BLaER1 treated with 17β-estradiol and CSF1 and Interleukin-3, amounts not matched to agents 10 nM and 100 nM (cell line): ENCODE measurements around the gene GP9.
"Not testable (repeated sequence)": the region's sequence is repeated elsewhere in the genome, so short reads cannot be mapped to it uniquely, and the experiment has no call there.

Source experiments
- H3K27ac ChIP-seq, 11 experiments: shearing (Covaris generic); formaldehyde crosslinking; 2 replicates each; pipeline ENCODE4 v1.8.1; 2022
- H3K27me3 ChIP-seq, 11 experiments: shearing (Covaris generic); formaldehyde crosslinking; 2 replicates each; pipeline ENCODE4 v1.8.1; 2022
- H3K36me3 ChIP-seq, 11 experiments: shearing (Covaris generic); formaldehyde crosslinking; 2 replicates each; pipeline ENCODE4 v1.8.1; 2022
- H3K4me1 ChIP-seq, 10 experiments: shearing (Covaris generic); formaldehyde crosslinking; 2 replicates each; pipeline ENCODE4 v1.8.1; 2022
- H3K4me2 ChIP-seq, 11 experiments: shearing (Covaris generic); formaldehyde crosslinking; 2 replicates each; pipeline ENCODE4 v1.8.1; 2022
- H3K4me3 ChIP-seq, 10 experiments: shearing (Covaris generic); formaldehyde crosslinking; 2 replicates each; pipeline ENCODE4 v1.8.1; 2022
- H3K9ac ChIP-seq, 11 experiments: shearing (Covaris generic); formaldehyde crosslinking; 2 replicates each; pipeline ENCODE4 v1.8.1; 2022
- H3K9me3 ChIP-seq, 11 experiments: shearing (Covaris generic); formaldehyde crosslinking; replicated peaks in 1 of 11; 2 replicates each; pipeline ENCODE4 v1.8.1; 2022
- H4K20me1 ChIP-seq, 11 experiments: shearing (Covaris generic); formaldehyde crosslinking; 2 replicates each; pipeline ENCODE4 v1.8.1; 2022
- Cebpa-rat ChIP-seq, 11 experiments: shearing (Covaris generic); IDR thresholded peaks; 2 replicates each; pipeline ENCODE4 v1.8.1; 2022

The GP9 gene

DNA sequence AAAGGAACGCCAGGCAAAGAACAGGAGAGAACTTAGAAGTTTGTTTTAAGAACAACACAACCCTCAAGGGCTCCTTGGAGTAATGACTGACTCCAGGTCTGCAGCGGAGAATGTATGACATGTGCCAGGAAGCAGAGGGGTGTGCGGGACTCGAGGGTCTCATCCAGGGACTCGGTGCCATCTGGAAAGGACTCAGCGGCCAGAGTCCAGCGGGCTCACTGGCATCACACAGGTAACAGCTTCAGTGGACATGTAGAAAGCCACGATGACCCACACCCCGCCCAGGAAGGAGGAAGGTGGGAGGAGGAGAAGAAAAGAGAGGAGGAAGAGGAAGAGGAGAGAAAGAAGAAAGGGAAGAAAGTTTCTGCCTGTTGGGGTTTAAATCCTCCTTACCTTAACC is 21.4 kb downstream of the GP9 start:
- Histone ChIP-seq H3K4me2 (peak overlapping the region in 3 of 11 experiments; percentile 18 to 50 (median 21); a peak in 5 of 22 replicates), H4K20me1 (peaks cover 0 to 1% (median 0%) of the 10 kb centered on the region in 11 experiments; a peak in 1 of 22 replicates), H3K9me3 (no peaks in the 10 kb centered on the region), H3K9ac (no peak overlapping the region), H3K4me1 (peaks cover 0 to 18% (median 8%) of the 10 kb centered on the region in 10 experiments; a peak in 13 of 20 replicates), H3K4me3 (no peak overlapping the region), H3K36me3 (peaks cover 0 to 8% (median 0%) of the 10 kb centered on the region in 11 experiments; a peak in 5 of 22 replicates), H3K27me3 (no peaks in the 10 kb centered on the region), H3K27ac (no peak overlapping the region)
- no peak for TF ChIP-seq Cebpa-rat (IDR thresholded peaks at IDR 0.05)

DNA sequence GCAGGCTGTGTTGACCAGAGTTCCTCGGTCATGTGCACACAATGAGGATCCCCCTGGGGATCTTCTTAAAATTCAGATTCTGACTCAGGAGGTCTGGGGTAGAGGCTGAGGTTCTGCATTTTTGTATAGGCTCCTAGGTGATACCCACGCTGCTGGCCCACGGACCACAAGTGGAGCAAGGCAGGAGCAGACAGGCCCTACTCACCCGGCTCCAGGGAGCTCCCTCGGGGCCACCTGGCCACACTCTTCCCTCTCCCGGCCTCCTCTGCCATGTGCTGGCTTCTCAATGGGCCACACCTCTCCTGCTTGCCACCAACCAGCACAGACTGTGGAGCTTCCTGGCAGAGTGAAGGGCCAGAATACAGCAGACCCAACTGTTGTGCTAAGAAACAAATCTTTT is 23.9 kb downstream of the GP9 start:
- H3K27me3 ChIP-seq: no peaks in the 10 kb centered on the region
- H3K27ac ChIP-seq: no peak overlapping the region
- no peak overlapping the region for H3K4me3 ChIP-seq
- H3K36me3 ChIP-seq: peaks cover 0 to 8% (median 0%) of the 10 kb centered on the region in 11 experiments; a peak in 6 of 22 replicates
- H3K4me2 ChIP-seq: no peak overlapping the region
- no peak overlapping the region for H3K9ac ChIP-seq
- peaks cover 0 to 5% (median 0%) of the 10 kb centered on the region in 11 experiments; a peak in 1 of 22 replicates for H4K20me1 ChIP-seq
- H3K9me3 ChIP-seq: no peaks in the 10 kb centered on the region
- no peak for TF ChIP-seq Cebpa-rat (IDR thresholded peaks at IDR 0.05)
- peaks cover 0 to 22% (median 8%) of the 10 kb centered on the region in 10 experiments; a peak in 15 of 20 replicates for H3K4me1 ChIP-seq

DNA sequence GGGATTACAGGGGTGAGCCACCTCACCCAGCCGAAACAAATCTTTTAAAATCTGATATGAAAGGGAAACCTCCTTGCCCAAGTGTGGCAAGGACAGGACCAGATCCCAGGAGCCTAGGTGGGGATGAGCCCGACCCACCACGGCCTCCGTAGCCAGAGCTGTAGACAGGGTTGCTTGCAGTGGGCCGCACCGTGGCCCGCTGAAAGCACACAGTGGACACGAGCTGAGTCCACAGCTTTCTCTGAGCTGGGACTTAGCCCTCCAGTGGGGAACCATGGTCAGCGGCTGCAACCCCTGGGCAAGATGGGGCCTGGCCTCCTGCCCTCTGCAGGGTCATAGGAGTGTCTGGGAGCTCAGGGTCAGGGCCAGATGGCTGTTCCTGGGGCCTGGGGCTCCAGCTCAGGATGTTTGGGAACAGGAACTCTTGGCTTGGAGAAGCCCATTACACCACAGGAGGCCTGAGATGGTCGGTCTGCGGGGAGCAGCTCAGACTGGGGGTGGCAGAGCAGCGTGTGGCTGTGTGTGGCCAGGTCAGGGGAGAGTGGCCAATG is 24.7 kb downstream of the GP9 start:
- Histone ChIP-seq H4K20me1 (peaks cover 0 to 5% (median 0%) of the 10 kb centered on the region in 11 experiments; a peak in 1 of 22 replicates), H3K4me3 (no peak overlapping the region), H3K27ac (no peak overlapping the region), H3K27me3 (no peaks in the 10 kb centered on the region), H3K4me2 (no peak overlapping the region), H3K4me1 (peaks cover 0 to 22% (median 8%) of the 10 kb centered on the region in 10 experiments; a peak in 15 of 20 replicates), H3K9me3 (no peaks in the 10 kb centered on the region), H3K9ac (no peak overlapping the region), H3K36me3 (peaks cover 0 to 8% (median 0%) of the 10 kb centered on the region in 11 experiments; a peak in 6 of 22 replicates)
- no peak for TF ChIP-seq Cebpa-rat (IDR thresholded peaks at IDR 0.05)

DNA sequence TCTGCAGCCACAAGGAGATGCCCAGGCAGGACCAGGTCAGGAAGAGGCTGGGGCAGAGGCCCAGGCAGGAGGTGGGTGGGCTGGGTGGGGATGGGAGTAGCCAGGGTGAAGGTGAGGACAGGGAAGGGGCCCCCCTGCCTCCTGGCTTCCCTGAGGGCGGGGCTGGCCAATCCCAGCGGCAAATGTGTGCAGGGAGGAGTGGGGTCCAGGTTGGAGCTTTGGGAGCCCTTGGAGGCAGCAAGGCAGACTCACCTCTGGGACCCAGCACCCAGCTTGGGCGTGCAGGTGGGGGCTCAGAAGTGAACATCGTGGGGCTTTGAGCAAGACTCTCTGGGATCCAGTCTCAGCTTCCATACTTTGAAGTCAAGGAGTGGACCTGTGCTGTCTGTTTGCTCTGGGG is 25.2 kb downstream of the GP9 start:
- H3K36me3 ChIP-seq: peaks cover 0 to 8% (median 0%) of the 10 kb centered on the region in 11 experiments; a peak in 6 of 22 replicates
- H4K20me1 ChIP-seq: peaks cover 0 to 5% (median 0%) of the 10 kb centered on the region in 11 experiments; a peak in 1 of 22 replicates
- no peak overlapping the region for H3K27ac ChIP-seq
- no peak overlapping the region for H3K4me3 ChIP-seq
- no peak for TF ChIP-seq Cebpa-rat (IDR thresholded peaks at IDR 0.05)
- H3K9me3 ChIP-seq: no peaks in the 10 kb centered on the region
- H3K9ac ChIP-seq: no peak overlapping the region
- H3K4me1 ChIP-seq: peaks cover 0 to 22% (median 8%) of the 10 kb centered on the region in 10 experiments; a peak in 16 of 20 replicates
- no peak overlapping the region for H3K4me2 ChIP-seq
- no peaks in the 10 kb centered on the region for H3K27me3 ChIP-seq

DNA sequence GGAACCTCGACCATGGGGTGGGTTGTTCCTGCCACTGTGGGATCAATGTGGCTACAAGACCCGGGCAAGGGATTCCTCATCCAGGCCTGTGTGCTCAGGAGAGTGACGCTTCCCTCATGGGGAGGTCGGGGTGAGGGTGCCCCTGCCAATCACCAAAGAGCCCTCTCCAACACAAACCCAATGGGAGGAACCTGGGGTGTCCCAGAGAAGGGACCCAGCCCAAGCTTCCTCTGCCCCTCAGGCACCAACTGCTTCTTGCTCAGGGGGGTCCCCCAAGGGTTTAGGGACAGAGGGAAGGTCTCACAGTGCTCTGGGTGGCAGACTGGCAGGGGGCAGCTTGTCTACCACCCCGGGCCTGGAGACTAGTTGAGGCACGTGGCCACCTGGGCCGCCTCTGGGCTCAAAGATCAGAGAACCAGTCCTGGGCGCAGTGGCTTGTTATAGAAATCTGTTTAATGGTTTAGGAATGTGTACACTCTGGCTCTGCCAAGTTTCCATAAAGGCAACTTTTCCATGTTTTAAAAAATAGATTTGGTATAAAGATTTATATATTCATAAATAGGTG is 26.6 kb downstream of the GP9 start:
- peaks cover 11 to 20% (median 12%) of the 10 kb centered on the region in 11 experiments; a peak in 21 of 22 replicates for H3K36me3 ChIP-seq
- H3K4me1 ChIP-seq: peaks cover 1 to 28% (median 12%) of the 10 kb centered on the region in 10 experiments; a peak in 18 of 20 replicates
- H3K9me3 ChIP-seq: no peaks in the 10 kb centered on the region
- TF ChIP-seq Cebpa-rat (IDR thresholded peaks at IDR 0.05): no peak
- peaks cover 0 to 13% (median 8%) of the 10 kb centered on the region in 11 experiments; a peak in 15 of 22 replicates for H4K20me1 ChIP-seq
- peak overlapping the region in 3 of 11 experiments; percentile 35 to 38 (median 38); a peak in 3 of 22 replicates for H3K27ac ChIP-seq
- 0 out of 22 replicates have a peak overlapping the region, but pooled peaks of 2 of the 11 experiments have one; percentile 9 to 22 for H3K9ac ChIP-seq
- no peak overlapping the region for H3K4me3 ChIP-seq
- no peak overlapping the region for H3K4me2 ChIP-seq
- H3K27me3 ChIP-seq: no peaks in the 10 kb centered on the region

DNA sequence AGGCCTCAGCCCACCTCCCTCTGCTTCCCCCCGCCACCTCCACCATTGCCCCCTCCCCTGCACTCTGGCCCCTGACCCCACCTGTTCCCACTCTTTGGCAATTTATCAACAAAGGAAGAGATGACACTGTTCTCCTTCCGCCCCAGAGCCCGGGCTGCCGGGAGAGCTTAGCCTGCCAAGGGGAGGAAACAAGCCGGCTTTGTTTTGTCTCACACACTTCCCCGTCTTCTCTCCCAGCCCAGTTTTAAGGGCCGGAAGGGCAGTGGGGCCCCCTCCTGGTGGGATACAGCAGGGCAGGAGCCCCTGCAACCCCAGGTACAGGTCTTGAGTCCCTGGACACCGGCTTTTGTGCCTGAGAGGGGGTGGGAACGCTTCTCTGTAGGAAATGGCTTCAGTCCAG is 27.3 kb downstream of the GP9 start:
- H3K4me1 ChIP-seq: peaks cover 0 to 26% (median 11%) of the 10 kb centered on the region in 10 experiments; a peak in 15 of 20 replicates
- not testable (repeated sequence) for H3K4me3 ChIP-seq, H3K9ac ChIP-seq

DNA sequence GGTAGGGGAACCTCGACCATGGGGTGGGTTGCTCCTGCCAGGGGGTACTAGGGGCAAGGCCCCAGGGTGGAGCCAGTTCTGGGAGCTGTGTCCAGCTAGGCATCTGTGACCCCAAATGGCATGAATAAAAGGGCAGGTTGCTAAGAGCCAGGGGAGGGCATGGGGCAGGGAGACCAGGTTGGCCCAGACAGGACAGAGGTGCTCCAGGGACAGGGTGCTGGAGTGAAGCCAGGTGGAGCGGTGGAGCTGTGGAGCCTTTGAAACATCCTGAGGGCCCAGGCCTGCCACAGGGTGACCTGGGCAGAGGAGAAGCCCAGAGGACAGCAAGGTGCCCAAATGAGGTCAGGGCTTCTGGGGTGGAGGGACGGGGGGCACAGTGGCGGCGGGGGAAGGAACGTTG is 27.7 kb downstream of the GP9 start:
- H4K20me1 ChIP-seq: peaks cover 0 to 21% (median 13%) of the 10 kb centered on the region in 11 experiments; a peak in 15 of 22 replicates
- H3K4me1 ChIP-seq: peaks cover 0 to 26% (median 11%) of the 10 kb centered on the region in 10 experiments; a peak in 15 of 20 replicates
- H3K4me2 ChIP-seq, H3K27ac ChIP-seq, H3K9ac ChIP-seq, H3K4me3 ChIP-seq, H3K27me3 ChIP-seq, H3K9me3 ChIP-seq: not testable (repeated sequence)
- H3K36me3 ChIP-seq: peaks cover 20 to 31% (median 23%) of the 10 kb centered on the region in 11 experiments

More for the DNA sequence above, 27.3 kb downstream of the GP9 start:
- Histone ChIP-seq H4K20me1 (peaks cover 0 to 19% (median 9%) of the 10 kb centered on the region in 11 experiments; a peak in 15 of 22 replicates), H3K36me3 (peaks cover 16 to 27% (median 19%) of the 10 kb centered on the region in 11 experiments)
- not testable (repeated sequence) for H3K27ac ChIP-seq, H3K27me3 ChIP-seq, H3K9me3 ChIP-seq, H3K4me2 ChIP-seq

DNA sequence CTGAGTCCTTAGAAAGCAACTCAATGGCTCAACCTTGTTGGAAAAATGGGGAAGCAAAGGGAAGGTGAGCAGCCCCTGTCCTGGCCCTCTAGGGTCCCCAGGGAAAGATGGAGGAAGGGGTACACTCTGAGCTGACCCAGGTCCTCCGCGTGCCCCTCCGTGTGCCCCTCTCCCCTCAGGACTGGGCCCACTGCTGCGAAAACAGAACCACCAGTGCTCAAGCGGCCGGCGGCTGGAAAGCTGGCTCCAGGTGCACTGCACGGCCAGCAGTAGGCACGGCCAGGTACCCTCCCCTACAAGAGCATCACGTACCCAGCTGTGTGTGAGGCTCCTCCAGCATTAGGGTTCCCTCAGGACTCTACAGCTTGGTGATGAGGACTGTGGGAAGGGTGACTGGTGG is 34.7 kb downstream of the GP9 start:
- Histone ChIP-seq H3K27ac (no peak overlapping the region), H3K9me3 (peaks cover 0 to 18% (median 6%) of the 10 kb centered on the region in 11 experiments; a peak in 8 of 22 replicates), H3K4me2 (no peak overlapping the region), H3K36me3 (peaks cover 76 to 93% (median 91%) of the 10 kb centered on the region in 11 experiments), H3K4me1 (peaks cover 0 to 19% (median 10%) of the 10 kb centered on the region in 10 experiments; a peak in 15 of 20 replicates), H4K20me1 (peaks cover 47 to 87% (median 68%) of the 10 kb centered on the region in 11 experiments), H3K9ac (no peak overlapping the region), H3K4me3 (no peak overlapping the region), H3K27me3 (no peaks in the 10 kb centered on the region)
- no peak for TF ChIP-seq Cebpa-rat (IDR thresholded peaks at IDR 0.05)

DNA sequence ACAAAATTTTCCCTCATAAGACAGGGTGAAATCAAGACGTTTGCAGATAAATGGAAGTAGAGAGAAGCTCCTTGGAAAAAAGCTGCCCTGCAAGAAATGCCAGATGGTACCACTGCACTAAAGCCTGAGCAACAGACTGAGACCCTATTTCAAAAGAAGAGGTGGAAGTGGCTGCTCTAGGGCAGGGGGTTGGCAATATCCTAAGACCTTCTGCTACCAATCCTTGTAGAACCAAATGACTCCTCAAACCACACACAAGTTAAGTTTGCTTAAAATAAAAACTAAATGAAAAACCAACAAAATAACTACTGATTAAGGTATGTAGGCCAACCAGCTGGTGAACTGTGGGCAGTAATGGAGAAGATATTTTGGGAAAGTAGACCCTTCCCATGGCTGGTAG is 39.7 kb downstream of the GP9 start:
- no peak overlapping the region for H3K9ac ChIP-seq
- H3K27me3 ChIP-seq: no peaks in the 10 kb centered on the region
- H3K36me3 ChIP-seq: peaks cover 66 to 98% (median 83%) of the 10 kb centered on the region in 11 experiments
- peaks cover 0 to 18% (median 7%) of the 10 kb centered on the region in 11 experiments; a peak in 8 of 22 replicates for H3K9me3 ChIP-seq
- H3K27ac ChIP-seq: no peak overlapping the region
- peaks cover 80 to 100% (median 88%) of the 10 kb centered on the region in 11 experiments for H4K20me1 ChIP-seq
- no peak for TF ChIP-seq Cebpa-rat (IDR thresholded peaks at IDR 0.05)
- H3K4me2 ChIP-seq: no peak overlapping the region
- no peak overlapping the region for H3K4me3 ChIP-seq
- H3K4me1 ChIP-seq: peaks cover 0 to 12% (median 0%) of the 10 kb centered on the region in 10 experiments; a peak in 2 of 20 replicates
